GM19452 (cell line): ENCODE data around the gene TMA7B.

Source experiments
- ATAC-seq: cut with Tn5 transposase; IDR thresholded peaks from one replicate; pipeline ENCODE4 v1.9.1; 2021; ENCODE audit not compliant: unreplicated experiment

TMA7B gene

DNA sequence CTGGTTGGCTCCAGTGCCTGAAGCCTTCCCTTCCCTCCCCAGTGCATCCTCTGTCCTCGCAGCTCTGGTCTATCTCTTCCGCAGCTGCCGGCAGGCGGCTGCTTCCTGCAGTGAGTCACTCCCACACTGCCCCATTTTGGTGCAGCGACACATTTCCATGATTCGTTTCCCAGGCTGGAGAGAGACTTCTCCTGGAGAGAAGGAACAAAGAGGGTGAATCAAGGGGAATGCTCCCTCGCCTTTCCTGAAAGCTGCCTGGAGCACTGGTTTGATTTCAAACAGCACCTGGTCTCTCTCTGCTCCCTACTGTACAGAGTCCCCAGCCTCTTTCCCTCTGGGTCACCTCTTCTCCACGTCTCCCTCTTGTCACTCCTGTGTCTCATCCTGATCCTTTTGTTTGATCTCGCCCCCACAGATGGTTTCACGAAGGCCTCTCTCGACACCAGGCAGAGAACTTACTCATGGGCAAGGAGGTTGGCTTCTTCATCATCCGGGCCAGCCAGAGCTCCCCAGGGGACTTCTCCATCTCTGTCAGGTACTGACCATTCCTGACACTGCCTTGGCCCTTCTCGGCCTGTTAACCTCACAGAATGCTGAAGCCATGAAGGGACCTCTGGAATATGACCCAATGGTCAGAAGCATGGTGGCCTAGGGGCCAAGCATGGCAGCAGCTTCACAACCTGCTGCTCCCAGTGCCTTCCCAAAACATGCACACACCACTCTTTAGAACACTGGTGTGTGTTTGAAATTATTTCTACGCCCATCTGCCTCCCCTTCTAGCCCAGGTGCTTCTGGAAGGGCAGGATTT is at the start of gene TMA7B:
Gene TMA7B, plus strand, starts transcription at position 758 of the 808 bp plus-strand sequence. CDS start 3,978 bp downstream, outside the sequence.
- ATAC-seq = no peak

DNA sequence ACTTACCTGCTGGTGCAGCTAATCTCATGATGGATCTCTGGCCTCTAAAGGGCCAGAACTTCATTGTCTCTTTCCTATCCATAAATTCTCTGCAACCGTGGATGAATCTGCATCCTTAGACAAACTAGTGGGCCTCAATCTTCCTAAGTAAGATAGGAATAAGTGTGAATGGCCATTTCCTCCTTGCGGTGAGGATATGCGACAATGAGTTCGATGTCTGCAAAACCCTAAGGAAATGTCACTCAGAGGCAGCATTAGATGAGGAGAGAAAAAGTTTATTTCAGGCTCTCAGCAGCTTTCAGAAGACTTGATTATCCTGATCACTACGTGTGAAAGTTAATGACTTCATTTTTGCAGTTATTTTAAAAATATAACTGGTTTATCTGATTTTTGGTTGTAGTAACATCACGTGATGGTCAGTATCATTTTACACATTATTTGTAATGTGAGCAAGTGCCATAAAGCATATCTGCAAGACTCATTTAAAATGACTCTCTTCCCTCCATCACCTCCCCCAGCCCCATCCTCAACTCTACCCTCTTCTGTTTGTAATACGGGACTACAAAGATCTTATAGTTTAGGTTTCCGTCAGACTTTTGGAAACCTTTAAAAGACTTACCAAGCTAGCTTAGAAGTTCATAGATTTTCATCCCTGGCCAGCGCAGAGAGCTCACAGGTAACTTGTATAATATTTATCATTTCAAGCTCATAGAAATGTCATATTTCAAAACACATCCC is 49.2 kb upstream of the TMA7B start:
- ATAC-seq = no peak

DNA sequence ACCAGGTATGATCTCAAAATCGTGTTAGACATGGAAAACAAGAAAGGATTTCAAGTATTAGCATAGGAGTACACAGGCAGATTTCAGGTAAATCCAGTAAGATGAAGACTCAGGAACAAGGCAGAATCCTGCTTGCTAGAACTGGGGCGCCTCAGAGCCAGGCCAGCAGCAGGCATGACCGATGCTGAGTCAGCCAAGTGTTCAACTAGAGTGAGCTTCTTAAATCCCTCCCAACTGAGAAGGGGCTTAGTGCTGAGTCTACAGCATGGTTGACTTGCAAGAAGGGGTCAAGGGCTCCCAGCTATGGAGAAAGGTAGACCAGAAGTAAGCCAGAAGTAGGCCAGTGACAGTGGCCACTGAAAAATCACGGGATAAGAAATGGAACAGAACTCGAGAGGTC is 46.9 kb upstream of the TMA7B start:
- ATAC-seq = no peak

DNA sequence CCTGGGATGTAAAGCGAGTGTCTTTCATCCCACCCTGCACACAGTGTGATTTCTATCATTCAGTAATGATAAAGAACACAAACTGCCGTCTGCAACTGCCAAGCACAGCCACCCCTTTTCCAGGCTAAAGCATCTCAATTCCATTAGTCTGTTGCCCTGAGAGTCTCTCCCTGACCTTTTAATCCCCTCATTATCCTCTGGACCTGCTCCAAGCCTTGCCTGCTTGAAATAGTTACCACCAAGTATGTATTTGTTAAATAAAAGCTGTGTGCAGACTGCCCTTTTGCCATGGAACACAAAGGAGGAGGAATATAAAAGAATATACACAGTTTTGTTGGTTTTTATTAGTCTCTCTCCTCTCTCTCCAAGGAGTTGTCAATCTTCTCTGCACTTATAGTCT is 46.3 kb upstream of the TMA7B start:
- ATAC-seq = no peak

DNA sequence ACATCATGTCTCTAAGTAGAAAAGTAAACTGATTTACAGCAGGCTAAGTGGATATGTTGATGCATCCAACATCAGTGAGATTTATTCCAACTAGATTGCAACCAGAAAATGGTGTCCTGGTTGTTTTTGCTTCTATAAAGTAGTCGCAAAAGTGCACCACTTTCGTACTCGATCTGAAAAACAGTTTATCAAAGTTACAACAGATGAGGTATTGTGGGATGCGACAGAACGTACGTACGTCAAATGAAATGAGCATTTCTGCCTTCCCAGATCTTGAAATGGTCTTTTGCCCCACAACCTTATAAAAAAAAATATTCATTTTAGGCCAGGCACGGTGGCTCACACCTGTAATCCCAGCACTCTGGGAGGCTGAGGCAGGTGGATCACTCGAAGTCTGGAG is 45.6 kb upstream of the TMA7B start:
- ATAC-seq = no peak

DNA sequence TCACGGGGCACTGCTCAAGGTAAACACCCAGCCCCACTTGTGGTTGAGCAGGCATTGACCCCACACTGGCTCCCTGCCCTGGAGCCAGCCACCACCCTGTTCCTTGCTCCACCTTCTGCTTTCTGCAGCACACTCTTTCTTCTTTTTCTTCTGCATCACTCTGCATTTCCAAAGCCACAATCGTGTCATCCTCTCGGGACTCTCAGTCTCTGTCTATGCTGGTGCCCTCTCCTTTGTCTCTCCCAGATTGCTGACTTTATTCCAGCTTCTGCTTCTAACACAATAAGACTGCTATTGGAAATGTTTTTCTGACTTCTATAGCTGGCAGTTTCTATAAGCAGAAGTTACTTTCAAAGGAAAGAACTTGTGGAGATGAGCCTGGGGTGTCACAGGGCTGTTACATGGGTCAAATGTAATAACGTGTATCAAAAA is 44.9 kb upstream of the TMA7B start:
- no peak for ATAC-seq

DNA sequence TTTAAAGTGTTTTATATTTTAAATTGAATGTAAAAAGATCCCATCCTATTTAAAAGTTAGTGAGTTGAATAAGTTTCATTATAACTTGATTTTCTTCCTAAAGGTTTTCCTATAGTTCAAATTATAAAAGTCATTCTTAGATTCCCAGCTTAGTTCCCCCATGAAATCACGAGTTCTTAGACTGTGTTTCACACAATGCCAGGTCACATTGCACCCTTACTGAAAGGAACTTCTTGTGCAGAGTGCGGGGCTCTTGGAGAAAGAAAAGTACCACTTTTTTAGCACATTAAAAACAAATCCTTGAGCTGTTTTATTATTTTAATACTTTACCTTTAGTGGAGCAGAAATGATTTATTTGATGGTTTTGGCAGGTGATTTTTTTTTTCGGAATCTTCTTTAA is 43.7 kb upstream of the TMA7B start:
- ATAC-seq = no peak

DNA sequence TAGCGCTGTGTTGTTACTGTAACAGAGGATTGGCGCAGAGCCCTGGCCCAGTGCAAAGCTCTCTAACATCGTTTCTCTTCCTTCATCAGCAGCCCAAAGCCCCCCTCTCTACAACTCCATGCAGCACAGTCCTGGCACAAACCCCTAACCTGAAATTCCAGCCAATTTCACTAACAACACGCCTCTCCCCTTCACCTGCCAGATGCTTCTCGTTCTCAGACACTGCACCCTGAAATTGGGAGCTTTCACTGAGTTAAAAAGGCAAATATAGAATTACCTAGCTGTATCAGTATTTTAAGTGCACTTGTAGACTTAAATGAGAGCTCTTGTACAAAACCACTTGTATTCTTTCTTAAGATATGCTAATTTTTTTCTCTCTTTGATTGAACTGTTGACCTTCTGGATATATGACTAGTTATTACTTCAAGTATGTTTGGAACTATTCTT is 43.0 kb upstream of the TMA7B start:
- no peak for ATAC-seq

DNA sequence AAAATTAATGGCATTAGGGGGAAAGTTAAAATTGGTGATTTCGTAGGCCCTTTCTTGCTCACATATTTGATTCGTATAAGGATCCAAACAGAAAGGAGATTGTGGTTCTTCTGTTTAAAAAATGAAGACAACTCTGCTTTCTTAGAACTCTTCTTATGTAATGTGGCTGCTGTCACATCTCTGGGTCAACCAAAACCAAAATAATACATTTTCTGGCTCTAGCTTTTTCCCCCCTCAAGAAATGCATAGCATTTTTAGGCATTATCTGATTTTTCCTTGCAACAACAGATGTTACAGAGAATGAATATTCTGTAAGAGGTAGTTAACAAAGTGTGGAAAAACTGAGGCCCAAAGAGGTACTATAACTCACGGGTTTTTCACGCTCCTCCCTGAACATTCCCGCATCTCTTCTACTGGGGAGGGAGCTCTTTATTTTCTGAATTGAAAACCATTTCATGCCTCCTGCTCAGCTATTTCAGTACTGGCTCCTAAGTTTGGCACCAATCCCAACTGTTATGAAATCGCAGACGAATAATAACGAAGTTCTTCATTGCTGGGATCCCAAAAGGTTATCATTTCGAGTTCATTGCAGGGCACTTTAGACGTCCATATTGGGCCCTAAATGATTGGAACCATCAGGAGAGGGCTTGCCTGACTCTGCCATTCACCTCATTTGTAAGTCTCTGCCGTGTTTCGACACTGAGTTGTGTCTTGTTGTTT is 42.3 kb upstream of the TMA7B start:
- no peak for ATAC-seq

DNA sequence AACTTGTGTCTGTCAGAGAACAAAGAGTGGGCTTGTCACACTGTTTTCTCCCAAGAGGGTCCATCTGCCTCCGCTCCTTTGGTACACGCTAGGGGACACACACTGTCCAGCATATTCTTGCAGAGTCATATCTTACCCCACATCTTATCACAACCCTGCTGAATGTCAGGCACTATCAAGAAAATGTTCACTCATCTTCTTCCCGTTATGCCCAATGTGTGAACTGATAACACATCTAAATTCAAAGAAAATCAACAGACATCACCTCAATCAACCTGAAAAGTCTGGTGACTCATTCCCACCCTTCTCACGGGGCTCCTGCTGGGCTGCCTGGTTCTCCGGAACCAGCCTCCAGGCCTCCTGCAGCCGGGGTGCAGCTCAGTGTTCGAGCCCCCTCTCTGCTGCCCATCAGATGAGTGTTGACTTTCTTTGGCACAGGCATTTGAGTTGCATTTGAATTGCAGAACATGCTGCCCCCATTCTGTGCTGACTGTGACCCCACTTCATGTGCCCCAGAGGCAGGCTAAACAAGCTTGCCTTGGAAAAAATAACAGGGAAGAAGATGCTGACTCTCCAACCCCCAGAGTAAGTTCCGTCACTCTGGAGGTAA is 40.0 kb upstream of the TMA7B start:
- ATAC-seq = no peak

DNA sequence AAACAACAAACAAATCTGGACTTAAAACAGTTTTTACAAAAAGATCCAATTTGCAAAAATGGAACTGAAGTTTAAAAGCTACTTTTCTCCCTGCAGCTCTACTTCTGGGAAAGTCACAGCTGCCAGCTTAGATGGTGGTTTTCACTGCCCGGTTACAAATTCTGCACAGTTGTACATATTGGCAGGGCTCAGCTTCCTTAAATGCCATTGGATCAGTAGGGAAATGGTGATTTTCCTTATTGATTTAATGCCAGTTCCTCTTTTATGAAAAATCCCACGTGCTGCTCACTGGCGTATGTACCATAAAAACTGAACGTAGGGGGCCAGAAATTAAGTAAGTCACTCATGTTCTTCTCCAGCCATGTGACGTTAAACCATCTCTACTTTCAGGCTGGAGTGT is 36.5 kb upstream of the TMA7B start:
- no peak for ATAC-seq

DNA sequence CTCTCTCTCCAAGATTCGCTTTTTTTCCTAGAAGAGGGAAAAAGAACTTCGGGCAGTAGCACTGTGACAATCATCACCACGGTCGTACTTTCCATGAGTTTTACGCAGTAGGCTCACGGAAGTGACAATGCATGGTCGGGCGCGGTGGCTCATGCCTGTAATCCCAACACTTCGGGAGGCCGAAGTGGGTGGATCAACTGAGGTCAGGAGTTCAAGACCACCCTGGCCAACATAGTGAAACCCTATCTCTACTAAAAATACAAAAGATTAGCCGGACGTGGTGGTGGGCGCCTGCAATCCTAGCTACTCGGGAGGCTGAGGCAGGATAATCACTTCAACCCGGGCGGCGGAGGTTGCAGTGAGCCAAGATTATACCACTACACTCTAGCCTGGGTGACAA is 35.9 kb upstream of the TMA7B start:
- ATAC-seq = no peak

DNA sequence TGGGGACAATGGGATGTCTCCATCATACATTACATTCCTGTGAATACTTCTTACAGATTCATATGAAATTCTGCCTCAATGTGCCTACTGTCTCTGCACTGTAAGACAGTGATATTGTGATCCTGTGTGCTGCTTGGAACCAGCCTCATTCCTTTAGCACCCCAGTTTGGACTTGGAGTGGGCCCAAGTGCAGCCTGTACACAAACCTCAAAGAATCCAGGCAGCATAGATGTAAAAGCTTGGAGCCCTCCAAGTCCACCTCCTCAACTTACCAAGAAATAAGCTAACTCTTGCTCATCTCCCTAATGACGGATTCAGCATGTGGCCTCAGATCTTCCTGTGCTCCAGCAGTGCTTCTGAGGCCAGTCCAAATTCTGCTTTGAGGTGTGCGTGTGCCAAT is 34.9 kb upstream of the TMA7B start:
- no peak for ATAC-seq

DNA sequence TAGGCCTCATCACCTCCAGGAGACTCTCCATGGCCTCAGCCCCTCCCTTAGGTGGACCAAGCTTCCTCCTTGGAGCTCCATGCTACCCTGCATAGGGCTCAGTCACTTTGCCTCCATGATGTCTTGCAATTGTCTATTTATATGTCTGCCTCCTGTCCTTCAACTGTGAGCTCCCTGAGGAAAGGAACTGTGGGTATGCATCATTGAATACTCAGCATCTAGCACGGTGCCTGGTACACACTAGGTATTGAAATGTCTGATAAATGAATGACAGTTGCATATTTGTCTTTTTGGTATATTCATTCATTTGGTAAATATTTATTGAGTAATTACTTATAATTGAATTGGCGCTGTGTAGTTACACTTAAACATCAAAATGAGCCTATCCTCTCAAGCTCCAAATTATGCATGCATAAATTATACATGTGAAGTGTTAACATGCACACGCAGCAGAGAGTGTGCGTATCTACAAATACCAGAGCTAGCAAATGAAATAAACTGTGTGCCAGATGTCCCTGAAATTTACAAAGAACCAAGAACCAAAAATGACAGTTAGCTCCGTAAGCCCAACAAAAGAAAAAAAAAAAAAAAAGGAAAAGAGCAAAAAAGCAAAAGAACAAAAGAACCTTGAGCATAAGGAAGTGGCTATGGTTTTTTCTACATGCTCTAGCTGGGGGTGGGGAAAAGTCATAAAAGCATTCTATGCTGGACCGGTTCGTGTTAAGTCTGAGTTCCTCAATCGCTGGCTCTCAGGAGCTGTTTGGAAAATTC is 34.1 kb upstream of the TMA7B start:
- ATAC-seq = no peak

DNA sequence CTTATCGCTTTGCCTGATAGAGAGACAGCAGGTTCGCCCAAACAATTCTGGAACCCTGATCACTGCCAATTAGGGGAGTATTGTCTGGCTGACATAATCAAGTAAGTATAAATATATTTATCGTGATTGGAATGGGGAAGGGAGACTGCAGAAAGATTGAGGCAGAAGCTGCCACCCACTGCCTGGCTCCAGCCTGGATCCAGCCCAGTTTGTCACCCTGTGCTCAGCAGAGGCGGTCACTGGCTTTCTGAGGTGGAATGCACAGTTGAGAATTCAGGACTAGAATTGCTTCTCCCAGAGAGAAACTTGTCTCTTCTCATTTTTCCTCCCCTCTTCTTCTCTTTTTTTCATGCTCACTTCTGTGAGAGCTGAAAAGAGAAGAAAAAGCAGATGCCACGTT is 33.4 kb upstream of the TMA7B start:
- ATAC-seq = no peak

DNA sequence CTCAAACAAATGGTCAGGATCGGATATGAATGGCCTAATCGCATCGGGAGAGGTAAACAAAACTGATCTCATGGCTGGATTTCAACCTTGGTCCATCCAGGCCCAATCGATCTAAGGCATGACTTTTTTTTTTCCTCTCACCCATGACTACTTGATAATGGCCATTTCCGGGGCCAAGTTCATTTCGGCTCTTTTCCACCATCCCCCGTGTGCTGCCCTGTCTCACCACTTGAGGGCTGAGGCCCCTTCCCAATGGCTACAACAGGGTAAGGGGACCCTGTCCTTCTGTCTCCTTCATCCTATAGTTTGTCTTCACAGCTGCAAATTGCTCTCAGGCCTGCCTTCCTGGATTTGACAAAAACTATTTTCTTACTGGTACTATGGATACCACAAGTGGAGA is 32.7 kb upstream of the TMA7B start:
- ATAC-seq = no peak

DNA sequence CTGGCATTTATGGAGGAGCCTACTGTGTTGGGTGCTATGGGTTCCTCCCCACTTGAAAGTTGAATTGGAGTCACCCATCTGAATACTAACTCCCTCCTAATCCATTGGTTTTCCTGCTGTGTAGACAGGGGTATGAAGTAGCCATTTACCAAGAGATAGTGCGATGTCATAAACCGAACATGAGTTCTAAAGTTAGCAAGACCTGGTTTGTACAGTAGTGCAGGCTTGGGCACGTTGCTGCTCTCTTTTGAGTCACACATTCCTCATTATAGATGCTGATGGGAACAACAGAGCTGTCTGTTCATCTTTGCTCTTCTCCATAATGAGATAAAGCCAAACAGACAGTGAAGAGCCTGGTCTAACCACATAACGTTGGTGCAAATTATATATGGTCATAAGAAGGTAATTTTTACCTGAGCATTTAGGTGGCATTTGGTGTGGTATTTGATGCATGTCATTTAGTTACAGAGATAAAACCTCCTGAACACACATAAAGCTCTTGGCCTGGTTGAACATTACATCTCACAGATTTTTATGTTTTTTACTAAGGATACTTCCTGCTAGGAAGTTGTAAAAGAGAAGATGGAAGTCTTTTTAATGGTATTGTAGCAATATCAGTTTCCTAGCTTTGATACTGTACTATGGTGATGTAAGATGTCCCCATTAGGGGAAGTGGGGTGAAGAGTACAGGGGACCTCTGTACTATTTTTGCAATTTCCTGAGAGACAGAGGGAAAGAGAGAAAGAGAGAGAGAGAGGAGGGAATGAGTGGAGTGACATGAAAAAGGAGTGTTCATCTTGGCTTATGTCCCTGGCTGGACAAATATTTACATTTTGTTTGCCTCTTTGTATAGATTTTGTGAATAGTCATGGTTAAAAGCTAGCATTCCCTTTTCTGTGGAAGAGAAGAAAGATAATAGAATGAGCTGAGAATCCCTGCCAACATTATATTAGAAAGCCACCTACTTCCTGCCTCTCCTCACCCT is 31.4 kb upstream of the TMA7B start:
- no peak for ATAC-seq

DNA sequence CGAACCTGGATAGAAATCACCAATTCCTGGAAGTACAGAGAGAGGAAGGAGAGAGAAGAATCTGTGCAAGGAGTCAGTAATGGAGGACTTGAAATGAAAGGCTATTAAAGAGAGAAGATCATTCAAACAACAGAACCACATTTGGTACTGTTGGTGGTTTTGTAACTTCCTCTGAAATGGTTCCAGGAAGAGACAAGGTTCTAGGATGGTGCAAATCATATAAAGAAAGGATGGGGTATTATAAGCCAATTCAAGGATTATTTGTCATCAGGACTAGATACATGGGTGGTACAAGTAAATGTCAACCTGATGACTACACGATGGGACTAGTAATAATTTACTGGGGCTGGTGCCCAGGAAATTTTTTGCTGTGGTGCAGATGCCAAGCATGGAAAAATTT is 28.9 kb upstream of the TMA7B start:
- no peak for ATAC-seq

DNA sequence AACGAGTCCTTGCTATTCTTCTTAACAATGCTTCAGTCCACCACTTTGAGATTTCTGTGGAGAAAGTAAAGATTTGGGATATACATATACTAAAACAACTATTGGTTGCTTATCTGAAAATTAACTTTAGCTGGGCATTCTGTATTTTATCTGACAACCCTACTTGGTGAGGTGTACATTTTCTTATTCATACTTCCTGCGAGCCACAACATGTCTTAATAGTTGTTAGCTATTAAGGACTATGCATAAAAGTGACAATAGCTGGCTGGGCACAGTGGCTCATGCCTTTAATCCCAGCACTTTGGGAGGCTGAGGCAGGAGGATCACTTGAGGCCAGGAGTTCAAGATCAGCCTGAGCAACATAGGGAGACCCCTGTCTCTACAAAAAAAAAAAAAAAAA is 28.0 kb upstream of the TMA7B start:
- ATAC-seq = no peak
